DMS53 treated with DMSO at 0.1 percent for 48 hours (cell line): ENCODE measurements around the gene PPP3R1.

Experiments
- DNase-seq: peaks from one replicate; lab custom pipeline; 2025; ENCODE audit not compliant: unreplicated experiment; lab: John Stamatoyannopoulos, UW

The PPP3R1 gene

GRCh38 chr2:68157002-68157401 is 95.3 kb downstream of the PPP3R1 start:
- DNase-seq: no peak

- no peak for DNase-seq
These were observed 95.9 kb downstream of the PPP3R1 start for GRCh38 chr2:68156419-68156818.

- DNase-seq: no peak
These were observed 96.7 kb downstream of the PPP3R1 start for GRCh38 chr2:68155618-68156017.

GRCh38 chr2:68152681-68153347 is 99.5 kb downstream of the PPP3R1 start:
- no peak for DNase-seq

GRCh38 chr2:68151037-68151436 is 101.3 kb downstream of the PPP3R1 start:
- DNase-seq: no peak

- DNase-seq: no peak
These were observed 110.5 kb downstream of the PPP3R1 start for GRCh38 chr2:68141875-68142274.

- DNase-seq: no peak
These were observed 116.6 kb downstream of the PPP3R1 start for GRCh38 chr2:68135448-68136320.

GRCh38 chr2:68134554-68134953 is 117.8 kb downstream of the PPP3R1 start:
- DNase-seq: no peak

GRCh38 chr2:68134120-68134519 is 118.2 kb downstream of the PPP3R1 start:
- no peak for DNase-seq
